ENCODE data around the gene MTG2.

MTG2 gene

DNA sequence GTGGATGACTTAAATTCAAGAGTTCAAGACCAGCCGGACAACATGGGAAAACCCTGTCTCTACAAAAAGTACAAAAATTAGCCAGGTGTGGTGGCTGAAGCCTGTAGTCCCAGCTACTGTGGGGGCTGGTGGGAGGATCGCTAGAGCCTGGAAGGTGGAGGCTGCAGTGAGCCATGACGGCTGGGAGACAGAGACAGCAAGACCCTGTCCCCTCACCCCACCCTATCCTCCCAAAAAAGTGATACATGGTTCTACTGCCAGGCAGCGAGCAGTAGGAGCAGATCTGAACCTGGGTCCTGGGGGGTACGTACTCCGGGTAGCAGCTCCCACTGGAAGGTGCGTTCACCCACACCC lies 41.8 kb upstream of the MTG2 start:
- Histone ChIP-seq H4K20me1 (ENCODE audit: insufficient read depth, low read length) (peaks cover 71% of the 10 kb centered on the region), H3K4me3 (ENCODE audit: low read length) (peak overlapping the region; percentile 84), H3K27me3 (ENCODE audit: low read depth, low read length) (no peaks in the 10 kb centered on the region), H2AFZ (ENCODE audit: low read depth, low read length) (no peak overlapping the region), H3K36me3 (replicated peaks; ENCODE audit: low read depth, low read length) (peaks cover 56% of the 10 kb centered on the region), H3K79me2 (ENCODE audit: low read length) (peaks cover 78% of the 10 kb centered on the region), H3K4me1 (ENCODE audit: low read length) (peaks cover 19% of the 10 kb centered on the region), H3K9ac (ENCODE audit: low read length) (no peak overlapping the region; the same call in 1 of the 2 replicates), H3K4me2 (ENCODE audit: low read length) (peak overlapping the region; percentile 98), H3K27ac (ENCODE audit: low read length) (no peak overlapping the region), H3K9me3 (ENCODE audit: insufficient read depth, low read length) (no peaks in the 10 kb centered on the region)
- no peak for TF ChIP-seq EZH2phosphoT487 (IDR thresholded peaks at IDR 0.05; ENCODE audit: low read depth)
- no peak for TF ChIP-seq CTCF (IDR thresholded peaks at IDR 0.05; ENCODE audit: low read depth, low read length)

DNA sequence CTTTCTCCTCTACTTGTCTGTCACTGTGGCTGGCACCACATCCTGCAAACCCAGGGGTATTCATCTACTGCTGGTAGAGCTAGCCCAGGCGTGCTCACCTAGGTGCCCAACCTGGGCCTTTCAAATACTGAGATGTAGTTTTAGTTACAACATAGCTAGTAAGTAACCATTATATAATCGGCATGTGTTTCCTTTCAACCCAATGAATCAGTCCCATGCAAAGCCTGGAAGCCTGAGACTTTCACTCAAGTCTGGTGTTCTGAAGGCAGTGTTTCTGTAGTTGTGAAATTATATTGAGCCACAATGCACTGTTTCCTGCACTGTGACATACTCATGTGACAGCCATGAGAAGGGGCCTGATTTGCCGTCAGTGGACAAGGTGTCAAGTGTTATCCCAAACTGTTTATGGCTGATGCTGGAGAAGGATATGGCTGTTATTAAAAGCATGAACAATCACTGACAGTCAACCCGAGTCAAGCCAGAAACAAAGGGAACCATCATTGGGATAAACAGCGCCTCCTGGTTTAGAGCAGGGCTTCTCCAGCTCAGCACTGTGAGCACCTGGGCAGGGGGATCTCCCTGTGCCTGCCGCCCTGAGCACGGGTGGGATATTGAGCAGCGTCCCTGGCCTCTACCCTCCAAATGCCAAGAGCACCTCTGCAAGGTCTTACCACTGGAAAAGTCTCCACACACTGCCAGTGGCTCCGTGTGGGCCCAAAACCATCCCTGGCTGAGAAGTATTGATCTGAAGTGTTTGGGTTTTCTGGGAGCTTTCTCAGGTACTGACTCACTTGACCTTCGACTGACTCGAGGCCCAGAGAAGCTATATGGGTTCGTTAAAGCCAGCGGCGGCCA lies 41.2 kb upstream of the MTG2 start:
- Histone ChIP-seq H3K4me3 (ENCODE audit: low read length) (peak overlapping the region; percentile 84), H3K4me2 (ENCODE audit: low read length) (peak overlapping the region; percentile 98), H3K27ac (ENCODE audit: low read length) (peak overlapping the region; percentile 70), H3K4me1 (ENCODE audit: low read length) (peaks cover 19% of the 10 kb centered on the region), H3K9ac (ENCODE audit: low read length) (peak overlapping the region; percentile 75), H2AFZ (ENCODE audit: low read depth, low read length) (no peak overlapping the region), H3K79me2 (ENCODE audit: low read length) (peaks cover 84% of the 10 kb centered on the region), H3K27me3 (ENCODE audit: low read depth, low read length) (no peaks in the 10 kb centered on the region), H3K36me3 (replicated peaks; ENCODE audit: low read depth, low read length) (peaks cover 50% of the 10 kb centered on the region), H4K20me1 (ENCODE audit: insufficient read depth, low read length) (peaks cover 70% of the 10 kb centered on the region), H3K9me3 (ENCODE audit: insufficient read depth, low read length) (no peaks in the 10 kb centered on the region)
- TF ChIP-seq EZH2phosphoT487 (IDR thresholded peaks at IDR 0.05; ENCODE audit: low read depth) (no peak), CTCF (IDR thresholded peaks at IDR 0.05; ENCODE audit: low read depth, low read length) (peak; percentile 52)

DNA sequence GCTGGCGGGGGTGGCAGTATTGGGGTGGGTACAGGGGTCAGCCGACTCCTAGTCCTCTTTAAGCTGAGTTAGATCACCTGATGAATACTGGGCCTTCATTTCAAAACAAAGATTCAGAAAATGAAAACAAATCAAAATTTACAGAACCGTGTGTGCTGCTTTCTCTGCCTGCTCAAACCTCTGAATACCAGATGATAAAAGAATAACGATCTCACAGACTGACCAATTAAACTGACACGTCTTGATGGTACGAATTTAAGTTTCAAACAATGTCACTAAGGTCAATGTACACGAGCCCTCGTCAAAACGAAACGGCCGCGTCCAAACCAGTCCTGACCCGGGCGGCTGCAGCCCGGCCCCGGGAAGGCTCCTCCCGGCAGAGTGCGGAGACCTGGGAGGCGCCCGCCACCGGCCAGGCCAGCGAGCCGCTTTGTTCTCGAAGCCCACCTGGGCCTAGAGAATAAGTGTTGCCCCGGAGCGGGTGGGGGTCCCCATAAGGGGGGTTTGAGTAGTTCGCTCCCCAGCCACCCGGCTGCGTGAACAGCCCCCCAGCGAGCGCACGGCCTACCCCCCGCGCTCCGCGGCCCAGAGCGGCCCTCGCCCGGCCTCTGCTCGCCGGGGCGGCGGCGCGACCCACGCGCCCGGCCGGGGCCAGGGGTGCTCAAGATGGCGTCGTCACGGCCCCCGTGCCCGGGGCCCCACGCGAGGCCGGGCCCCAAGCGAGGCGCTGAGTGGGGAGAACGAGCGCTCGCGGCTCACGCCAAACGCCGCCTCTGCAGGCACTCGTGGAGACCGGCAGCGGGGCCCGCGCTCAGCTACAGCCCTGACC lies 40.4 kb upstream of the MTG2 start:
- Histone ChIP-seq H3K9ac (ENCODE audit: low read length) (peak overlapping the region; percentile 75), H3K27me3 (ENCODE audit: low read depth, low read length) (no peaks in the 10 kb centered on the region), H4K20me1 (ENCODE audit: insufficient read depth, low read length) (peaks cover 71% of the 10 kb centered on the region), H3K27ac (ENCODE audit: low read length) (peak overlapping the region; percentile 70), H3K4me2 (ENCODE audit: low read length) (peak overlapping the region; percentile 98), H3K4me1 (ENCODE audit: low read length) (peaks cover 19% of the 10 kb centered on the region), H3K9me3 (ENCODE audit: insufficient read depth, low read length) (no peaks in the 10 kb centered on the region), H3K36me3 (replicated peaks; ENCODE audit: low read depth, low read length) (peaks cover 42% of the 10 kb centered on the region), H3K79me2 (ENCODE audit: low read length) (peaks cover 93% of the 10 kb centered on the region), H2AFZ (ENCODE audit: low read depth, low read length) (no peak overlapping the region), H3K4me3 (ENCODE audit: low read length) (peak overlapping the region; percentile 84)
- no peak for TF ChIP-seq EZH2phosphoT487 (IDR thresholded peaks at IDR 0.05; ENCODE audit: low read depth)
- TF ChIP-seq CTCF (IDR thresholded peaks at IDR 0.05; ENCODE audit: low read depth, low read length) = no peak
